Measurements from ENCODE around the gene HYI.
"Not testable (repeated sequence)": the region's sequence is repeated elsewhere in the genome, so short reads cannot be mapped to it uniquely, and the experiment has no call there.

HYI gene

DNA sequence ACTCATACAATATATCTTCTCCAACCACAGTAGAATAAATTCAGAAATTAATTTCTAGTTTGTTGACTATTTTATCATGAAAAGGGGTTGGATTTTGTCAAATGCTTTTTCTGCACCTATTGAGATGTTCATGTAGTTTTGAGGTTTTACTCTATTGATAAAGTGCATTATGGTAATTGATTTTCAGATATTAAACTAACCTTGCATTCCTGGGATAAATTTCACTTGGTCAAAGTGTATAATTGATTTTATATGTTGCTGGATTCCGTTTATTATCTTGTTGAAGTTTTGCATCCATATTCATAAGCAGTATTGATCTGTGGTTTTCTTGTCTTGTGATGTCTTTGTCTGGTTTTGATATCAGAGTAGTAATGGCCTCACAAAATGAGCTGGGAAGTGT, 34.4 kb upstream of the HYI start:
- H3K4me3 ChIP-seq, result no peak overlapping the region
- no peak overlapping the region for H3K27ac ChIP-seq
- DNase-seq (ENCODE audit: low spot score), result no peak
- TF ChIP-seq, protein P1, sequence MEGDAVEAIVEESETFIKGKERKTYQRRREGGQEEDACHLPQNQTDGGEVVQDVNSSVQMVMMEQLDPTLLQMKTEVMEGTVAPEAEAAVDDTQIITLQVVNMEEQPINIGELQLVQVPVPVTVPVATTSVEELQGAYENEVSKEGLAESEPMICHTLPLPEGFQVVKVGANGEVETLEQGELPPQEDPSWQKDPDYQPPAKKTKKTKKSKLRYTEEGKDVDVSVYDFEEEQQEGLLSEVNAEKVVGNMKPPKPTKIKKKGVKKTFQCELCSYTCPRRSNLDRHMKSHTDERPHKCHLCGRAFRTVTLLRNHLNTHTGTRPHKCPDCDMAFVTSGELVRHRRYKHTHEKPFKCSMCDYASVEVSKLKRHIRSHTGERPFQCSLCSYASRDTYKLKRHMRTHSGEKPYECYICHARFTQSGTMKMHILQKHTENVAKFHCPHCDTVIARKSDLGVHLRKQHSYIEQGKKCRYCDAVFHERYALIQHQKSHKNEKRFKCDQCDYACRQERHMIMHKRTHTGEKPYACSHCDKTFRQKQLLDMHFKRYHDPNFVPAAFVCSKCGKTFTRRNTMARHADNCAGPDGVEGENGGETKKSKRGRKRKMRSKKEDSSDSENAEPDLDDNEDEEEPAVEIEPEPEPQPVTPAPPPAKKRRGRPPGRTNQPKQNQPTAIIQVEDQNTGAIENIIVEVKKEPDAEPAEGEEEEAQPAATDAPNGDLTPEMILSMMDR (IDR thresholded peaks at IDR 0.05), result no peak

DNA sequence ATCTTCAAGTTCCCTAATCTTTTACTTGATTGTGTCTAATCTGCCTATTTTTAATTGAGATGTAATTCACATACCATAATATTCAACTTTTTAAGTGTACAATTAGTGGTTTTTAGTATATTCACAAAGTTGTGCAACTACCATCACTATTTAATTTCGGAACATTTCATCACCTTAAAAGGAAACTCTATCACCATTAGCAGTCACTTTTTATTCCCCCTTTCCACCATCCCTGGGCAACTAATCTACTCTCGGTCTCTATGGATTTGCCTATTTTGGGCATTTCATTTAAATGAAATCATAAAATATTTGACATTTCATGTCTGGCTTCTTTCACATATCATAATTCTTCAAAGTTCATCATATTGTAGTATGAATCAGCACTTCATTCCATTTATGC, 30.6 kb upstream of the HYI start:
- no peak for DNase-seq (ENCODE audit: low spot score)
- Histone ChIP-seq H3K27ac (no peak overlapping the region), H3K4me3 (no peak overlapping the region)
- TF ChIP-seq, protein P1 (IDR thresholded peaks at IDR 0.05), result no peak

DNA sequence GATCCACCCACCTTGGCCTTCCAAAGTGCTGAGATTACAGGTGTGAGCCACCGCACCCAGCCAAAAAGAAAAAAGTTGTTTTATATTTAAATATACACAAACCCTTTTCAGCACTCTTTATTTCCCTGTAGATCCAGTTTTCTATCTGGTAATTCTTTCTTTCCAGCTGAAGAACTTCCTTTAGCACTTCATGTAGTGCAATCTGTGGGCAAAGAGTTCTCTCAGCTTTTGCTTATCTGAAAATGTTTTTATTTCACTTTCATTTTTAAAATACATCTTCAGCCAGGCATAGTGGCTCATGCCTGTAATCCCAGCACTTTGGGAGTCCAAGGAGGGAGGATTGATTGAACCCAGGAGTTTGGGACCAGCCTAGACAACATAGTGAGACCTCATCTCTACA, 28.5 kb upstream of the HYI start:
- TF ChIP-seq, protein P1 (IDR thresholded peaks at IDR 0.05), result no peak
- Histone ChIP-seq H3K4me3 (no peak overlapping the region), H3K27ac (no peak overlapping the region)
- no peak for DNase-seq (ENCODE audit: low spot score)

DNA sequence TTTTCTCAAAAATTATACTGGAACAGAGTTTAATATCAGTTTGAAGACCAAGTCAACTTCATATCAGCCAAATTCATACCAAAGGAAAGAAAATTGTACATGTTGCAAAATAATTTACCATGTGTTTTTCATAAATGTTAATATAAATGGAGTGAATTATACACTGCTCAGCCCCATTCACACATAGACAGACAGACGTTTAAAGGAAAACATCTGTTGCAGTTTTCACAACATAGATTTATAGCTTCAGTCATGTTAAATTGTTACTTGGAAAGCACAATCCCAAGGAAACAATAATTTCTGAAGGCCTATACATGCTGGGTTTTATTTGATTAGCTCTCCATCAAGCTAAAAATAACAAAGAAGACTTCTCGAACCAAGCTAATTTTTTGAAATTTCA, 27.8 kb upstream of the HYI start:
- Histone ChIP-seq H3K27ac (no peak overlapping the region), H3K4me3 (no peak overlapping the region)
- TF ChIP-seq, protein P1 (IDR thresholded peaks at IDR 0.05), result no peak
- no peak for DNase-seq (ENCODE audit: low spot score)

DNA sequence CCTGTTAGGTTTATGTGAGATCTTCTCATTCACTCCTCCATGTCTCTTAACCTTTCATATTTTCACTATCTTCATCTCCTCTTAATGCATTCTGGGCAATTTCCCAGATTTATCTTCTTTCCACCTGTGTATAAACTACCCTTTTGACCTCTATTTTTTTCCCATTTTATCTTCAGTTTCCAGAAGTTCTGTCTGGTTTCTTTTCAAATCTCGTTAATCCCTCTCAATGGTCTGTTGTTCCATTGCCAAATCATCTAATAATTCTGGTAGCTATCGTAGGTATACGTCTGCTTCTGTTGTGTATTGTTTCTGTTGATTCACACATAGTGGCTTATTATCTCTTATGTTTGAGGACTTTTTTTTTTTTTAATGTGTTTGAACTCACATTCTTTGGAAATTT, 25.7 kb upstream of the HYI start:
- Histone ChIP-seq H3K4me3 (no peak overlapping the region), H3K27ac (no peak overlapping the region)
- no peak for DNase-seq (ENCODE audit: low spot score)
- TF ChIP-seq, protein P1 (IDR thresholded peaks at IDR 0.05), result no peak

DNA sequence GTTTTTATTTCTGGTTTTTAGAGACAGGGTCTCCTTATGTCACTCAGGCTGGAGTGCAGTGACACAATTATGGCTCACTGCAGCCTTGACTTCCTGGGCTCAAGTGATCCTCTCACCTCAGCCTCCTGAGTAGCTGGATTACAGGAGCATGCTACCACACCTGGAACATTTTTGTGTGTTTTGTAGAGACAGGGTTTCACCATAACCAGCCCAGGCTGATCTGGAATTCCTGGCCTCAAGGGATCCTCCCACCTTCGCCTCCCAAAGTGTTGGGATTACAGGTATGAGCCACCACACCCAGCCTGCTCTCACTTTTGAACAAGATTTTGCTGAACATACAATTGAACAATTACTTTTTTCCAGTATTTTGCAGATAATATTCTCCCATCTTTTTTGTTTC, 24.0 kb upstream of the HYI start:
- no peak overlapping the region for H3K4me3 ChIP-seq
- no peak for DNase-seq (ENCODE audit: low spot score)
- TF ChIP-seq, protein P1 (IDR thresholded peaks at IDR 0.05), result no peak
- no peak overlapping the region for H3K27ac ChIP-seq

DNA sequence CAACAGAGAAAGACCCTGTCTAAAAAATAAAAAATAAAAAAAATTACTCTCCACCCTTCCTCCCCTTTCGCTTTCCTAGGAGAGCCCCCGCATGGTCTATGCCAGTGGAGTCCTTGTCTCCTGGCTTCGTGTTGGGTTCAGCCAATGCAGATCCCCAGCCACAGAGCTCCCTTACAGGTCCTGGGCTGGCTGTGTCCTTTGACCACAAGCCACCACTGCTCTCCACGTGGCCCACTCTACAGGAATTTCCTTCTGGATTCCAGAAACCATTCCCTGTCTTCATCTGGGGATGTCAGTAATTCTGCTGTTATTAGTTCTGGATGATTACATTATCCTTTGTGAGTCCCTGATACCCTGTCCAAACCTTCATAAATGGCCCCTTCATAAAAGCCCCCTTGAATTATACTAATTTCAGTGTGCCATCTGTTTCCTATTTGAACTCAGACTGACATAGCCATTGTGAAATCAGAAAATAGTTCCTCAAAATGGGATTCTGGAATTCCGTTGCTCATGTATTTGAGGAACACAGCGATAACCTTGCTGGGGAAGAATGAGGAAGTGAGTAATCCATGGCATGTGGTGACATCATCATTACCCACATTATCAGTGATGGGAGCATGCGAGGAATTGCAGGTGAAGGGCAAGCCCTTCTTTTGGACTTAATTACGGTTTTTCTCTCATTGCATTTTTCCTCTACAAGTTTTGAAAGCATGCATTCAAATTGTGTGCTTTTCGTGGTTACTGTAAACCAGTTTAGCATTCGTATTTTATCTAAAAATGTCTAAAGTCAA, 22.1 kb upstream of the HYI start:
- DNase-seq (ENCODE audit: low spot score); H3K27ac ChIP-seq; H3K4me3 ChIP-seq: not testable (repeated sequence)
